Stimulated activated CD4-positive, alpha-beta T cell treated with anti-CD3 and anti-CD28 coated beads, TNF-alpha, amount 100 ng/mL, for 4 hours (primary cell): Measurements from ENCODE around the gene LIPK.
A peak's percentile ranks its signal among the peaks of the same experiment; 100 is the strongest.
"Not testable (repeated sequence)": the region's sequence is repeated elsewhere in the genome, so short reads cannot be mapped to it uniquely, and the experiment has no call there.

ENCODE experiments used
- DNase-seq, 3 experiments: peaks; one replicate each; pipeline ENCODE4 v3.0.0-alpha.2; 2020; ENCODE audit warnings: low read depth in 3 of 3

LIPK gene

DNA sequence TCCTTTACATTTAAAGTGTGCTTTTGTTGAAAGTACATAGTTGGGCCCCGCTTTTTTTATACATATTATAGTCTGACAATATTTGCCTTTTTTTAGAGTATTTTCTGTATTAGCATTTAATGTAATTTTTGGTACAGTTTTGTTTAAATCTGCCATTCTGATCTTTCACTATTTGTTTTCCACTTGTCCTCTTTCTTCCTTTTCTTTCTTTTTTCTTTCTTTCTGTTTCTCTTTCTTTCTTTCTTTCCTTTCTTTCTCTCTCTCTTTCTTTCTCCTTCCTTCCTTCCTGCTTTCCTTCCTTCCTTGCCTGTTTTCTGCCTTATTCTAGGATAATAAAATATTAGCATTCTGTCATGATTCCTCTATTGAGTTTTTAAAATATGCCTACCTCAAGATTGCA lies 9.5 kb downstream of the LIPK start:
- DNase-seq: no peak

DNA sequence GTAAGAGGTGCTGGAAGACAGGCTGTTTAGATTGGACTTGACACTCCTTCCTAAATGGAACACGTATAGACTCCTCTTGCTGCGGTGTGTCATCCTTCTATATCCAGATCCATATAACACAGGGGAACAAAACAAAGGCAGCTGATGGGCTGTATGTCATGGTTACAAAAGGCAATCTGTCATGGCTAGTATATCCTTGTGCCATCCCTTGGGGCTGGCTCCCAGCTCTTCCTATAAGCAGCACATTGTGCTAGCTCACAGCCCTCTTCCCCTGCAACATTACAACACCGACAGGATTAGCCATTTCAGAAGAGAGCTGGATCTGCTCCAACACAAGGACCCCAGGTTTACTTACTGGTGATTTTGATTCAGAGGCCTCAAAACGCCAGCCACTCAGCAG lies 15.3 kb downstream of the LIPK start:
- DNase-seq: no peak

DNA sequence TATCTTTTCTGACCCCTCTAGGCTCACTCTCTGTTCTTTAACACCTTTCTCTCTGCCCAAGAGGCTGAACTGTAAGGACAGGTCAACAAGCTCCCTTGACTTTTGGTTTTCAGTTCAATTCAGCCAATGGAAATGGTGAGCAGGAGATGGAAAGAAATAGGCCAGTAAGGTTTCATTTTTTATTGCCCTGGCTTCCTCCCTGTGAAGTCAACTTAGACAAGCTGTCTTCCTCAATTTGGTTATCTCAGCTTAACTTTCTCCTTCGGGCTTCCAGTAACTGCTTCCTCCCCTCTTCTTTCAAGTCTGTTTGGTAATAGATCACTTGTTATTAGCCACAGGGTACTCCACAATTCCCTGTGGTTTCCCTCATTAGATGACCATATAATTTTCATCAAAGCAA lies 19.7 kb downstream of the LIPK start:
- no peak for DNase-seq

DNA sequence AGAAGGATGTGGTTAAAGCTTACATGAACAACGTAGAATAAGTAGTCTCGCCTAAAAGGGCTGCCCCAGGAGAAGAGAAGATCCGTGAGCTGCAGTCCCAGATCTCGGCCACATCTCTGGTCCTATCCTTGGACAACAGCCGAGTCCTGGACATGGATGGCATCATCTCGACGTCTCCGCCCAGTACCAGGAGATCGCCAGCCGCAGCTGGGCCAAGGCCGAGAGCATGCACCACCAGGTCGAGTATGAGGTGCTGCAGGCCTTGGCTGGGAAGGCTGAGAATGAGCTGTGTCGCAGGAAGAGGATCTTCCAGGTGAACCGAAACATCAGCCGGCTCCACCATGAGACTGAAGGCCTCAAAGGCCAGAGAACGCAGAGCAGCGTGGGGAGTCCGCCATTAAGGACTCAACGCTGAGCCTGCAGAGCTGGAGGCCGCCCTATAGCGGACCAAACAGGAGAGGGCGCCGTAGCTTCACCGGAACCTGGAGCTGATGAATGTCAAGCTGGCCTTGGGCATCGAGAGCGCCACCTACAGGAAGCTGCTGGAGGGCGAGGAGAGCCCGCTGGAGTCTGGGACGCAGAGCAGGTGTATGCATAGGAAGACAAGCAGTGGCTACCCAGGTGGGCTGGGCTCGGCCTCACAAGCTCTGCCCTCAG lies 22.2 kb downstream of the LIPK start:
- peak in 1 of 3 experiments; percentile 4 for DNase-seq

DNA sequence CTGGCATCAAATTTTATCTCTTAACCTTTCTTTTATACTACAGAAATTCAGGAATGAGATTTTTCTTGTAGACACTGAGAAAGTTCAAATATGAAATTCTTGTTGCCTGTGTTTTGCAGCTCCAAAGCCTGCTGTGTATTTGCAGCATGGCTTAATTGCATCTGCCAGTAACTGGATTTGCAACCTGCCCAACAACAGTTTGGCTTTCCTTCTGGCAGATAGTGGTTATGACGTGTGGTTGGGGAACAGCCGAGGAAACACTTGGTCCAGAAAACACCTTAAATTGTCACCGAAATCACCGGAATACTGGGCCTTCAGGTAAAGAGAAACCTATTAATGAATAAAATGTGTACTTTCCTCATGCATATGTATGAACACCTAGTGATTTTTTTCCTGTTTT lies 24.8 kb downstream of the LIPK start:
- no peak for DNase-seq

DNA sequence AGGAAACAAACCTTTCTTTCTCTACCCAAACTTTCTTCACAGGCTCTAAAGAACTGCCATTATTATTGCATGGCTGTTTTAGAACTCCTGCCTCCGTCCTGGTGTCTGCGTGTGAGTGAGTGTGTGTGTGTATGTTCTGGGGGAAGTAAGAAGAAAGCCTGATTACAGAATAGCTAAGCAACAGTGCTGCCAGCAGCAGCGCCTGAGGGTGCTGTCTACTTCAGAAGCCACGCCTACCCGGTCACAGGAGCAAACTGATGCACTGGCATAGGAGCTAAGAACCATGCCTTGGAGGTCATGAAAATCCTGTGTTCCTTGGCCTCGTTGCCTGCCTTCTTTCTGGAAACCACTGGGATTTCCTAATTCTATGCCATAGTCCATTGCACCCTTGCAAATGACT lies 25.2 kb downstream of the LIPK start:
- DNase-seq: no peak

DNA sequence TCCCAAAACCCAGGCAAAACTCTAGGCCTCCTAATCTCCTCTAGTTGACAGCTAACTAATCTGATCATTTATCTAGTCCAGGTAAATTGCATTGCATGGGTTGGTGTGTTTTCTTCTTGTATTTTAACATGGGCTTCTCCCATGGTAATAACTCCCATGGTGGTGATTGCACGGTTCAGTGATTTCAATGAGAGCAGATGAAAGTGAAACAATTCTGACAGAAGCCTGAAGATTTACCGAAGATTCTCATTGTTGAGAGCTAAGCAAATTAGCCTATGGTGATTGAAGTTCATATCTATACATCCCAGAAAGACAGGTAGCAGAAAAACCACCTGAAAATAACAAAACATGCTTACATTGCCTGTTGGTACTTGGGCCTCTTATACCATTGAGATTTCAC lies 27.2 kb downstream of the LIPK start:
- DNase-seq: no peak

DNA sequence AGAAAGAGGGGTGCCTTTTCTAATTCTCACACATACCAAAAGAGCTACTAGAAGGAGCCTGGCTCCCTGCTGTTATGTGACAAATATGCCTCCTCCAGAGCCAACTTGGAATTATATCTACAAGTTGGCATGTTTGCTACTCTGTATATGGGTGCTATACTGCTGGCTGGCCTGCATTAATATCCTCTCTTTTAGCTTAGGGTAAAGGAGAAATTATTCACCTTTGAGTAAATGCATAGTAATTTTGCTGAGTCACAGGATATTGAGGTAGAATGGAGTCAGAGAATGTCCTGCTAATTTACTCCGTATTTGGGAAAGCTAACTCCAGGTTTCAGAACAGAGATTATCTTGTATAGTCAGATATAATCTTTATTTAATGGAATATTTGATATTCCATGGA lies 29.6 kb downstream of the LIPK start:
- no peak for DNase-seq

DNA sequence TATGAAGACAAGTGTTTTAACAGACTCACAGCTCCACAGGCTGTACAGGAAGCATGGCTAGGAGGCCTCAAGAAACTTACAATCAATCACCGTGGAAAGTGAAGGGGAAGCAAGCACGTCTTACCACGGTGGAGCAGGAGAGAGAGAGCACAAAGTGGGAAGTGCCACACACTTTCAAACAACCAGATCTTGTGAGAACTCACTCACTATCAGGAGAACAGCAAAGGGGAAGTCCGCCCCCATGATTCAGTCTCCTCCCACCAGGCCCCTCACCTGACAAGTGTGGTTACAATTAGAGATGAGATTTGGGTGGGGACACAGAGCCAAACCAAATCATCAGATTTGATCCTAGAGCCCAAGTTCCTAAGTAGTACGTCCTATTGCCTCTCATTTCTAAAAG lies 35.9 kb downstream of the LIPK start:
- DNase-seq: not testable (repeated sequence)

DNA sequence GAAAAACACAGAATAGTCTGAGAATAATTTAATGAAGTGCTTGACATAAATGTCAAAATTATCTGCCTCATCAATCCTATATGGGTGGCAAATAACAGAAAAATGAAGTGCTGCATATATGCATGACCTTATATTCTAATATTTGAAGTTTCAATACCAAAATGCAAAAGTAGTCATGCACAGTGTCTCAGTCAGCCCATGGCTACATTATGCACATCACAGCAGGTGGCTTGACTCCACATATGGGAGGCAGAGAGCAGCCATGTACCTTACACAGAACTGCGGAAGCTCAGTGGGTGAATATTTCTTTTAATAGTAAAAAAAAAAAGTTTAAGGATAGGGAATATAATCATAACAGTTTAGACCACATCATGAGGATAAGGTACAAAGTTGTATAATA lies 36.4 kb downstream of the LIPK start:
- no peak for DNase-seq

DNA sequence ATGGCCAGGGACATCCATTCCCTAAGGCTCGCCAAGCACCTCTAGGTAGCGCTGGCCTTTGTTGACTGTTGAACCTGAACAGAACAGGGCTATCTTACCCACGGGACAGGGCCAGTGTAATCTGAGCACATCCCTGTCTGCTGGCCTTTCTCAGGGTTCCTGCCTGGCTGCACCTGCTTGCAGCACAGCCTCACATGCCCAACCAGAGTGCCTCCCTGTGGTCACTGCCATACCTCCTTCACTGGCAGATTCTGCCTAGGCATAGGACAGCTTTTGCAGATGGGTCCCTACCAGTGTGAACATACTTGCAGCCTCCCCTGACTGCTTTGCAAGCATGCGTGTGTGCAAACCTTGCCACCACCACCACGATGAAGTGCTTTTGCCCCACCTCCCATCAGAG lies 38.0 kb downstream of the LIPK start:
- DNase-seq: no peak

DNA sequence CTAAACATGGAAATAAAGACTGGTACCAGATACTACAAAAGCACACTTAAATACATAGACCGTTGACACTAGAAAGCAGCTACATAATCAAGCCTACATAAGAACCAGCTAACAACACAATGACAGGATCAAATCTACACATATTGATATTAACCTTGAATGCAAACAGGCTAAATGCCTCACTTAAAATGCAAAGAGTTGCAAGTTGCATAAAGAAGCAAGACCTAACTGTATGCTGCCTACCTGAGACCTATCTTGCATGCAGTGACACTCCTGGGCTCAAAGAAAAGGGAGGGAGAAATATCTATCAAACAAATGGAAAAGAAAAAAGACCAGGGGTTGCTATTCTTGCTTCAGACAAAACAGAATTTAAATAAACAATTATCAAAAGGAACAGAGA lies 39.6 kb downstream of the LIPK start:
- DNase-seq: no peak

DNA sequence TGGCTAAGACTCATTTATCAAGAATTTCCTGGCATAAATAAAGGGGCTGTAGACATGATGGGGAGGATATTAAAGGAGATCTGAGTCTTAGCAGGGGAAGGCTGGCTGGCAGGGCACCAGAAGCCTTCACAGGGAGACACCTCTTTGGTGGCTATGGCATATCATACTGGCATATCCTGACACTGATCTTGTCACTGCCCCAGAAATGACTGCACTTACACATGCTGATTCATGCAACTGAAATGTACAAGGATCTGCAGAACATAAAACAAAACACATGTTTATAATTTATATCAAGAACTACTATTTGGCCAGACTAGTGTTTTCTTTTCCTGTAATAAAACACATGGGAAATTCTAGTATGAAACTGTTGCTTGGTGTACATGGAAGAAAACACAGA lies 48.2 kb downstream of the LIPK start:
- DNase-seq: no peak

DNA sequence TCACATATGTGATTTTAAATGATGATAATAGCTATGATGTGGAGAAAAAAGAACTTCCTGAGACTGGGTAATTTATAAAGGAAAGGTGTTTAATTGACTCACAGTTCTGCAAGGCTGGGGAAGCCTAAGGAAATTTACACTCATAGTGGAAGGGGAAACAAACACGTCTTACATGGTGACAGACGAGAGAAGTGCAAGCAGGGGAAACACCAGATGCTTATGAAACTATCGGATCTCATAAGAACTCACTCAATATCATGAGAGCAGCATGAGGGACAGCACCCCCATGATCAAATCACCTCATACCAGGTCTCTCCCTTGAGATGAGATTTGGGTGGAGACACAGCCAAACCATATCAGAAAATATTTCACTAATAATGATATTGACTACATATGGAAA lies 49.7 kb downstream of the LIPK start:
- no peak for DNase-seq

DNA sequence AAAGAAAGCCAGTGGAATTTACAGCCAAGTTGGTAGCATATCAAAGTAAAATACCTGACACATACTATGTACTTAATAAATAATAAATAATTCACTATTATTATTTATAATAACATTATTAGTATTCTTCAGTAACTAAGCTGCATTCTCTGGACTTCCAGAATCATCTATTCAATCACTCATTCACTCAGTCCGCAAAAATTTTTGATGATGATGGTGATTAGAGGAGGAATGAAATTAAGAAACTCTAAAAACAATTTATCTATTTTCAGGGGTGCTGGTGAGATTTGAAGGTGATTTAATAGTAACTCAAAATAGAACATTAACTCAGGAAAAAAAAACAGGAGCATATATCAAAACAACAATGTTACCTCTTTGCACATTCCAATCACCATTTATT lies 50.6 kb downstream of the LIPK start:
- no peak for DNase-seq

DNA sequence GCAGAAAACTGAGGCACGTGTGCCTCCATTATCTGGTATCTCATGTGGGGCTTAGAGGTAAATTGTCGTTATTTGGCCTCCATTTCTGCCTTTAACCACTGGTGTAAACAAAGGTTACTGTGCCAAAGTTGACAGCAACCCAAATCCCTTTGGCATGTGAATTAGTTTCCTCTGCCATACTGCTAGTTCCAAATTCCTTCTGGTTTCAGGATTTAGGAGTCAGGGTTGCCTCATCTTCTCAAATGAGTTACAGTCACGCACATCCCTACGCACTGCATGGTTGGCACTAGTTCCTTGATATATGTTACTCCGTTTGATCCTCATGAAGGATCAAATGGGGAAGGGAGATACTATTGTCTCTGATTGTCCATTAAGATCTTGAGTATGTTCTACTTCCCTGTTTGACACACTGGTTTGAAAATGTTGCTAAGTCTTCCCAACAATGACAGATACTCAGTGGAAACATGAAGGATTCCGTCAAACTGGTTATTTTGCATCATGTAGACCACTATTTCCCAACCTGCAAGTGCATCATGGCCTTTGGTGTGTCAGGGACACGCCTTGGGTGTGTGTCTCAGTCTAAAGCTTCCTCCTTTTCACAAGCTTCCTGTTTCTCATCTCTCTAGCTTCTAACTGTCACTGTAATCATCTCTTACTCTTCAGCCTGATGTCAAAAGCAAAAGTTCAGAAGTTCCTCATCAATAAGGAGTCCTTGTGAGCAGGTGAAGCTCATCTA lies 53.5 kb downstream of the LIPK start, which contains the start of gene LIPN:
Gene LIPN (plus strand): TSS at position 655 of the 736 bp plus-strand sequence. CDS start 1,386 bp downstream, outside the sequence.
- DNase-seq: no peak

DNA sequence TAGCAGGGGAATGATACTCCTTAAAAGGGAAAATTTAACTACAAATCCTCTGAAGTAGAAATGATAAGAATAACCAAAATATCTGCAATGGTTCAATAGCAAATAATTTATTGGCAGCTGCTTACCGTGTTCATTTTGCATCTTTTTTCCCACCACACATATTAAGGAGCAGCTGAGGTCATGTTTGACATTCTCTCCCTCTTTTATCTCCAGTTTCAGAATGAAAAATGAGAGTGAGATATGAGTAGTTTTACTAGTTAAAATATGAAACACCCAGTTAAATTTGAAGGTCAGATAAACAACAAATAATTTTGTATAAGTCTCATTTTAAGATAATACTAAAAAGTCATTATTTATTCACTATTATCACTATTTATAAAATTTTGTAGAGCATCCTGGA lies 56.9 kb downstream of the LIPK start:
- no peak for DNase-seq

DNA sequence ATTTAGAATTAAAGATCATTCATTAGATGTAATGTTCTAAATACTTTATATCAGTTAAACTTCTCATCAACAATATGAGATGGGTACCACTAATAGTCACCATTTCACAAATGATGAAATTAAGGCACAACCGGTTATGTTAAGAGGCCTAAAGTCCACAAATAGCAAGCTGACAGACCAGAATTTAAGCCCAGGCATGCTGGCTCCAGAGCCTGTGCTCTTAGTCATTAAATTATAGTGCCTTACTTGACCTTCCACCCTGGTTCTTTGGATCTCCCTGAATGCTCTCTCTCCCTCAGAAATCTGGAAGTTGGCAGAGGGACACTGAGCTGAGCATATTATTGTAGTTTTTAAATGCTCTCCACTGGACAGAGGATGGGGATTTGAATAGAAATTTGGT lies 57.4 kb downstream of the LIPK start:
- DNase-seq: no peak

DNA sequence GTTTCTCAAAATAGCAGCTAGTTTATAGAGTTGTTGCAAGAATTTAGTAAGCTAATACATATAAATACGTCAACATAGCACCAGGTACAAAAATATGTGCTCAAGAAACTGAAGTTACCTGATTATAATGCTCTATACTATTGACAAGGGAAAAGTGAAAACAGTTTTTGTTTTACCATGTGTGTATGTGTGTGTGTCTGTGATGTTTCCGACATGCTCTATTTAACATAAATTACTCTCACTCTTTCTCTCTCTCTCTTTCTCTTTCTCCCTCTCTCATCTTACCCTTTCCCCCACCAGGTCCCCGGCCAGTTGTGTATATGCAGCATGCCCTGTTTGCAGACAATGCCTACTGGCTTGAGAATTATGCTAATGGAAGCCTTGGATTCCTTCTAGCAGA lies 58.1 kb downstream of the LIPK start:
- DNase-seq: no peak

DNA sequence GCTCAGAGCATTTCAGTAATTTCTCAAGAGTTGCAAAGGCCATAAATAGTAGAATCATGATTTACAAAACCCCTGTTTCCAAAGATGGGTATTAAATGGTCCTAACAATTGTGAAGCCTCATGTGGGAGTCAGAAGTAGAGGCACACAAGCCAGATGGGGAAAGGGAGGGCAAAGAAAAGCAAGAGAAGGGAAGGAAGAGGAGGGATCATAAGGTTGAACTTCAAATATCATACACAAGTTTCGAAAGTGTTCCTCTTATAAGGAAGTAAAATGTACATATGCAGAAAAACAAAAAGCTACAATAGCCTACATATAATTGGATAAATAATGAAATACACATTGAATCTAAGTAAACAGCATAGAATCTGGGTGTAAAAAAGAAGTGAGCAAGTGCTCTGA lies 59.8 kb downstream of the LIPK start:
- DNase-seq: no peak

DNA sequence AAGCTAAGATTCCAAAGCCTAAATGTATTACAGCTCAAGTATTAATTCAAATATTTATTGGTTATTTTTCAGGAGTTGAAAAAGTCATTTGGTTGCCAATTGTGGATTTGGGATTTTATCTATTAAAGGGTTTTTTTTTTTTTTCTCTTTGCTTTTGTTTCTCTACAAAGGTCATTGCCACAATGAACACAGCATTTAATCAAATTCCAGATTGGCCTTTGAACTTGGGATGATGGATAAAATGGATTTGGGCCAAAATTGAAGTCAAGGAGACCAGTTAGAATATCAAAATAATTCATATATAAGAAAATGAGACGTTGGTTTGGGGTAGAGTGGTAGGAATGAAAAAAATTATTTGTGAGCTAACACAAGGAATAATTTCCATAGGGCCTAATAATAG lies 63.3 kb downstream of the LIPK start:
- DNase-seq: no peak

DNA sequence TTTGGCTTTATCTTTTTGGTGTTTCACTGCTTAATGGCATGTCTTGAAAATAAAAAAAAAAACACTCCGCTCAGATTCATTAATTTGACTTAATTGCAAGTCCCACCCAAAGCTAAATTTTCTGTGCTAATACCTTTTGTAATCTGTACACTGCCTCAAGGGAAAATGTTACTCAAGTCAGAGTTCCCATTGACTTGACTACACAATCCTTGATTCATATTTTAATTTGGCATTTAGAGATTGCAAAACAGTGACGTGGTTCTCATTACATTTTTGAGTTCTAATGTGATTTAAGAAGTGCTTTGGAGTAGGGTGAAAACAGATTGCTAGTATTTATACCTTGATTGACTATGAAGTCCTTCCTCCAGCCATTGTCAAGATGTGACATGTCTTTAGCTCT lies 75.2 kb downstream of the LIPK start:
- no peak for DNase-seq

DNA sequence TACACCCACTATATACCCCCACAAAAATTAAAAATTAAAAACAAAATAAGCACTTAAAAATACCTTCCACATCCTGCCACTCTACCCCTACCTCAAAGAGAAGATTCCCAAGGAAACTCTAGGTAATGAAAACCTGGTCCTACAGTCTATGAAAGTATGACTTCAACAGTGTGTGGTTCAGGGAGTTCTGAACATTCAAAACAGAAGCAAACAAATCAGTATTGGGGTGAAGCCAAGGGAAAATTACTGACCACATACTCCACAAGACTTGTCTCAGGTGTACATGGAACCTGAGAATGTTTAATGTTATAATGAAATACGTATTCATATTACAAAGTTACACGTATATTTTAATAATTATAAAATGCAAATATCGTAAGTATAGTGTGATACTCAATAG lies 76.2 kb downstream of the LIPK start:
- no peak for DNase-seq

DNA sequence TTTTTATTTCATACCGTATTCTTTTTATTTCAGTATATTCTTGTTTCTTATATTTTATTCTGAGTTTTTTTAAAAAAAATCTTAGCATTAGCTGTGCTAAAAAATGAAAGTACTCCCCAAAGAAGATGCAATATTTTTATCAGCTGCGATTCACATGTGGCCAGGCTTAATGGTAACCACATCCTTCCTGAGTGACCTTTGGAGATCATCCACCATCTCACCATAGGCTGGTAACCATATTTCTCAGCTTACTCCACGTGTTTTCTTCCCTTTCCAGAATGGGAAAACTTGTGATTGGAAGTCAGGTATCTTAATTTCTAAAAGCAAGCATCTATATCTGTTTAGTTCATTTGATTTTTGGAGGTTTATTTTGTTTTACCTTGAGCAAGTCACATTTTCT lies 77.7 kb downstream of the LIPK start:
- no peak for DNase-seq
